Neutrophil (primary cell): ENCODE results near the gene RIOK3.

Experiments used
- H3K27ac ChIP-seq: fragments of 200-600 bp; sonication (generic); 2 replicates; pipeline ENCODE4 v1.5.1; 2016; ENCODE audit warnings: mild to moderate bottlenecking, moderate library complexity
- H3K27me3 ChIP-seq: fragments of 200-600 bp; sonication (generic); 2 replicates; pipeline ENCODE4 v1.6.0; 2016; ENCODE audit warnings: mild to moderate bottlenecking
- H3K36me3 ChIP-seq: fragments of 200-600 bp; sonication (generic); 2 replicates; pipeline ENCODE4 v1.5.1; 2017
- H3K4me1 ChIP-seq, 2 experiments: fragments of 200-600 bp in 1 of 2; sonication (generic) in 1 of 2; 1 replicate in 1 of 2; 2 replicates in 1 of 2; pipeline versions ENCODE4 v1.5.1 to v1.6.1; 2013 to 2016; ENCODE audit warnings: low read depth in 1 of 2, low read length in 1 of 2, mild to moderate bottlenecking in 1 of 2, moderate library complexity in 1 of 2; ENCODE audit not compliant: control insufficient read depth in 1 of 2, insufficient read depth in 1 of 2
- H3K4me3 ChIP-seq, 2 experiments: fragments of 200-600 bp in 1 of 2; sonication (generic) in 1 of 2; 1 replicate in 1 of 2; 2 replicates in 1 of 2; pipeline ENCODE4 v1.5.1; 2013 to 2016; ENCODE audit warnings: low read depth in 1 of 2, low read length in 1 of 2, mild to moderate bottlenecking in 1 of 2, moderate library complexity in 1 of 2
- H3K9me3 ChIP-seq: fragments of 200-600 bp; sonication (generic); 2 replicates; pipeline ENCODE4 v1.5.1; 2016
- CTCF ChIP-seq: fragments of 200-600 bp; sonication (generic); IDR thresholded peaks from 2 replicates; pipeline ENCODE4 v1.5.1; 2016; ENCODE audit warnings: antibody characterized with exemption

The RIOK3 gene

DNA sequence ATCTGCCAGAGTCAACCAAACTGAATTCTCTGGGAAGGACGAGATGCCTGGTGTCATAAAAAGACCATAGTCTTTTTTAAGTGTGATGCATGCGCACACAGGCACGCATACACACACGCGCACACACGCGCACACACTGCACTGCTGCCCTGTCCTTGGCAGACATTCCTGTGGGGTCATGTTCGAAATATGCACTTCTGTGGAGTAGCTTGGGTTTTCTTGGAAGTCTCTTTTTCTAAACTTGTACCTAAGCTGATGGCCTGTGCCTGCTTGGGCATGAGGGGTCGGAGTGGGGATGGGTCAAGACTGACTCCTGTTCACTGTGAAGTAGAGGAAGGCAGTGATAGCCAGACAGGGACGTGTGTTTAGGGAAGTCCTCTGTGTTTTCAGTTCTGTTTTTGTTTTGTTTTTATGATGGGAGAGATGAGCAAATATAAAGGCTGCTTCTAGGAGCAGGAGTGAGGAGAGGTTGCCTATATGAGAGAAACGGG, 46.2 kb downstream of the RIOK3 start:
- peaks cover 37 to 39% of the 10 kb centered on the region in 2 experiments for H3K4me1 ChIP-seq
- no peaks in the 10 kb centered on the region for H3K36me3 ChIP-seq
- no peak overlapping the region for H3K4me3 ChIP-seq
- H3K27ac ChIP-seq: peak overlapping the region; percentile 66
- no peaks in the 10 kb centered on the region for H3K27me3 ChIP-seq
- no peak for TF ChIP-seq CTCF
- H3K9me3 ChIP-seq: no peaks in the 10 kb centered on the region

- H3K9me3 ChIP-seq: no peaks in the 10 kb centered on the region
- H3K27me3 ChIP-seq: no peaks in the 10 kb centered on the region
- peaks cover 53 to 58% of the 10 kb centered on the region in 2 experiments for H3K4me1 ChIP-seq
- H3K36me3 ChIP-seq: peaks cover 4% of the 10 kb centered on the region
- H3K4me3 ChIP-seq: no peak overlapping the region
- no peak overlapping the region for H3K27ac ChIP-seq
- no peak for TF ChIP-seq CTCF
Measured at GRCh38 chr18:23501626-23502025, 48.5 kb downstream of the RIOK3 start.

- peaks cover 53 to 57% of the 10 kb centered on the region in 2 experiments for H3K4me1 ChIP-seq
Measured at GRCh38 chr18:23502516-23503037, 49.5 kb downstream of the RIOK3 start.

DNA sequence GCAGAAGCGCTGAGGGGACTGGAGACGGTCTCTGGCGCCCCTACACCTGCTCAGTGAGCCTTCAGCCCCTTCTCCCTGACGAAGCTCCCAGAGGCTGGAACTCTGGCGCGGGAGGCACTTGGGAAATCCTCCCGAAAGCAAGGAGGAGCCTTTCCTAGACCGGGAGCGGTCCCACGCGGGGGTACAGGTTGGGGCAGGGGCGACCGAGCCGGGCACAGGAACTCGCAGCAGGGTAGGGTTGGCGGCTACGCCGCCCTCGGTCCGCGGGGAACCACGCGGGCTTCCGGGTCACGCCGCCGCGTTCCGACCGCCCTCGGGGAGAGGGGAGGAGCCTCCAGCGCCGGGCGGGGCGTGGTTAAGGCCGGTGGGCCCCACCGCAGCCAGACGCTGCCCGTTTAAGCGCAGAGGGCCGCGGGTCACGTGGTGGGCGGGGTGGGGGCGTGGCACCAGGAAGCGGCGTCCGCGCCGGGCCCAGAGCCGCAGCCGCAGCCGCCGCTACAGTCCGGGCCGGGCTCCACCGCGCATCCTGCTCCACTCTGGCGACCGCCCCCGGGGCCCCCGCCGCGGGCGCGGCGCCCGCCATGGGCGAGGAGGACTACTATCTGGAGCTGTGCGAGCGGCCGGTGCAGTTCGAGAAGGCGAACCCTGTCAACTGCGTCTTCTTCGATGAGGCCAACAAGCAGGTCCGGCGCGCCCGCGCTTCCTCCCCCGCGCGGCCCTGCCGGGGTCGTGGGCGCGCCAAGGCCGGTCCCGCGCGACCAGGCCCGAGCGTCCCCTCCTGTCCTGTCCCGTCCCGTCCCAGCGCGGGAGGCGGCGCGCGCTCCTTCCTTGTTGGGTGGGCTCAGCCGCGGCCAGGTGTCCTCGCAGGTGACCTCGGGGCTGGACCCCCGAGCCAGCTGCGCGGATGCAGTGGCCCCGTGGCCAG, 50.2 kb downstream of the RIOK3 start, which contains the start of gene RMC1:
RMC1 (plus strand) TSS at position 474 of the 925 bp plus-strand sequence; CDS start at position 582, 108 bp downstream.
- H3K27me3 ChIP-seq: no peaks in the 10 kb centered on the region
- H3K9me3 ChIP-seq: no peaks in the 10 kb centered on the region
- H3K36me3 ChIP-seq: peaks cover 12% of the 10 kb centered on the region
- peak within 1 kb of the TSS; percentile 94 for H3K27ac ChIP-seq
- TF ChIP-seq CTCF: peak; percentile 43
- peak within 1 kb of the TSS; percentile 78 to 79 for H3K4me3 ChIP-seq
- peaks cover 46 to 50% of the 10 kb centered on the region in 2 experiments for H3K4me1 ChIP-seq

More at GRCh38 chr18:23502516-23503037, 49.5 kb downstream of the RIOK3 start:
- Histone ChIP-seq H3K4me3 (peak overlapping the region; percentile 78 to 79), H3K36me3 (peaks cover 8% of the 10 kb centered on the region), H3K9me3 (no peaks in the 10 kb centered on the region), H3K27ac (peak overlapping the region; percentile 94), H3K27me3 (no peaks in the 10 kb centered on the region)
- TF ChIP-seq CTCF: no peak

- peak overlapping the region; percentile 94 for H3K27ac ChIP-seq
- H3K36me3 ChIP-seq: peaks cover 18% of the 10 kb centered on the region
- H3K9me3 ChIP-seq: no peaks in the 10 kb centered on the region
- H3K4me3 ChIP-seq: peak overlapping the region; percentile 78 to 79
- H3K4me1 ChIP-seq: peaks cover 39 to 43% of the 10 kb centered on the region in 2 experiments
- H3K27me3 ChIP-seq: no peaks in the 10 kb centered on the region
- no peak for TF ChIP-seq CTCF
Measured at GRCh38 chr18:23503963-23504344, 50.9 kb downstream of the RIOK3 start.
